GM21526 (cell line): ENCODE data around the gene RPS6KB2.

ENCODE experiments used
- ATAC-seq: cut with Tn5 transposase; IDR thresholded peaks from one replicate; pipeline ENCODE4 v1.9.1; 2021; ENCODE audit warnings: moderate library complexity; ENCODE audit not compliant: unreplicated experiment, low FRiP score

RPS6KB2 gene

DNA sequence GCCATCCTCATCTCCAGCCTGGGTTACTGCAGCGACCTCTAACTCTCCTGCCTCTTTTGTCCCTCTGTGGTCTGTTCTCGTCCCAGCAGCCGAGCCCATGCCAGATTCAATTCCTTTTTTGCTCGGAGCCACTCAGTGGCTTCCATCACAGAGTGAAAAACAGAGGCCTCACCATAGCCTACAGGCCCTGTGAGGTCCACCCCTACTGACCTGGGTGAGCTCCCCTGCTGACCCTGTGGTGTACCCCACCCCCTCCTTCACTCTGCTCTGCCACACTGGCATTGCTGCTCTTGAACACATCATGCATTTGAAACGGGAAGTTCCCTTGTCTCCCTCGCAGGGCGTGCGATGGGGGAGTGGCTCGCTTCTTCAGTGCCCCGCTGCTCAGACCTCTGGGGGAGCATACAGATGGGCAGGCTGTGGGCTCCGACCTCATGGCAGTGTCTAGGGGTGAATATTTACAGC lies 56.6 kb downstream of the RPS6KB2 start:
- no peak for ATAC-seq
